AG09319 (cell line): Measurements from ENCODE around the gene KCTD21.

ENCODE experiments used
- DNase-seq: peaks from one replicate; pipeline ENCODE4 v3.0.0-alpha.2; 2010; ENCODE audit warnings: low read depth; ENCODE audit errors: extremely low read depth
- CTCF ChIP-seq: IDR thresholded peaks from 2 replicates; pipeline ENCODE4 v1.5.1; 2011; ENCODE audit warnings: low read depth, mild to moderate bottlenecking, inconsistent platforms, low read length, moderate library complexity

Gene KCTD21

GRCh38 chr11:78210000-78210608 lies 21.7 kb upstream of the KCTD21 start:
- DNase-seq, result no peak
- TF ChIP-seq CTCF, result no peak

DNA sequence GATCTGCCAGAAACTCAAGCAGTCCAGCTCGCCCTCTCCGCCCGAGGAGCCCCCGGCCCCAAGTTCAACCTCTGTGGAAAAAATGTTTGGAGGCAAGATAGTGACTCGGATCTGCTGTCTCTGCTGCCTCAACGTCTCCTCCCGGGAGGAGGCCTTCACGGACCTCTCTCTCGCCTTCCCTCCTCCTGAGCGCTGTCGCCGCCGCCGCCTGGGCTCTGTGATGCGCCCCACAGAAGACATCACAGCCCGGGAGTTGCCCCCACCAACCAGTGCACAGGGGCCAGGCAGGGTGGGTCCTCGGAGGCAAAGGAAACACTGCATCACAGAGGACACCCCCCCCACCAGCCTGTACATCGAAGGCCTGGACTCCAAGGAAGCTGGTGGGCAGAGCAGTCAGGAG lies 21.1 kb upstream of the KCTD21 start:
- DNase-seq, result no peak
- no peak for TF ChIP-seq CTCF

DNA sequence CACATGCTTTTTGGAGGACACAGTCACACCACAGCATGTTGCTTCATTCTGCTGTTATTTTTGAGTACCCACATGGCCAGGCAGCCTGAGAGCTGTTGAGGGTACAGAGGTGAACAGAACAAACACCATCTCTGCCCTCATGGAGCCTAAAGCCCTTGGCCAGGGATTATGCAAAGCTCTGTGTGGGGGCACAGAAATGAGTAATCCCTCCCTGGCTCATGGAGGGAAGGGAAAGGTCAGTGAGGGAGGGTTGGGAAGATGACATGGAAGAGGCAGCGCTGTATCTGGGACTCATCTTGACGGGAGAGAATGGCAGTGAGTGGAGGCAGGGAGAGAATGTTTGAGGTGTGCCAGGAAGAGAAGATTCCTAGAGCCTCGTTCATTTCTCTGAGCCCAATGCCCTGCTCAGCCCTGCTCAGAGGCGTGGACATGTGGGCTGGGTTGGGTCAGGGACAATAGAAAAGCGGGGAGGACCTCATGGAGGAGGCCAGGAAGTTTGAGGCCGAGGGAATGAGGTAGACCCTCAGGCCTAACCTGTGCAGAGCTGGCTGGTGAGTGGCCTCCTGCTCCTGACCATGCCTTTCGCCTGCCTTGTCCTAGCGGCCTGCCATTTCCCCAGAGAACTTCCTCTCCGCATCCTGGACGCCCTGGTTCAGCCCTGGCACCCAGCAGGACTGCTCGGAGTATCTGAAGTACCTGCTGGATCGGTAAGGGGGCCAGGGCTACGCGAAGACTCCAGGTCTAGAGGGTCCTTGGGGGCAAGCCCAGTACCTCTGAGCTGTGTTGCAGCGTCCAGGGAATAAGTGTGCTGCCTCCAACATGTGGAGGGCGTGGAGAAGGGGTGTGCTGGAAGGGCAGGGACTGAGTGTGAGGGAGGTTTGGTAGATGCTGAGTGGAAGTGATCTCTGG lies 20.1 kb upstream of the KCTD21 start:
- DNase-seq, result no peak
- TF ChIP-seq CTCF, result no peak

DNA sequence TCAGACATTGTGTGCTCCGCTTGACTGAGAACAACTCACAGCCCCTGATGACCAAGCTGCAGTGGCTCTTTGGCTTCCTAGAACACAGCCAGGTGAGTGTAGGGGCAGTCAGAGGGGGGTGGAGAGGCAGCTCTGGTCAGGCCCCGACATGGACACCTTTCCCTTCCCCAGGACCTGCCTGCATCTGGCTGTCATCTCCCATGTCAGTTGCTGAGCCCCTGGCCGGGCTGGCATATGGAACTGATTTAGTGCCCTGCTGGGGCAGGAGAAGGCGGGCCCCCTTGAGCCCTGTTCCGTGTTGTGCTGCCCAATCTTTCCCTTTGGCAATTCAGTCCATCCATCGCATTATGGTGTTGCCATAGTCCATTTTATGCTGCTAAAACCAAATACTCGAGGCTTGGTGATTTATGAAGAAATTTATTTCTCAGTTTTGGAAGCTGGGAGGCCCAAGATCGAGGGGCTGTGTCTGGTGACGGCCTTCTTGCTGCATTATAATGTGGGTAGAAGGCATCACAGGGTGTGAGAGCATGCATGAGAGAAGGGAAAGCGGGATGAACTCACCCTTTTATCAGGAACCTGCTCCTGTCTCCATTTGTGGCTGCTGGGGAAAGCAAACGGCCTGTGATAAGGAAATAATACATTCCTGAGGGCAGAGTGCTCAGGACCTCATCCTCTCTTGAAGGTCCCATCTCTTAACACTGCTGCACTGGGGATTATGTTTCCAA lies 19.3 kb upstream of the KCTD21 start:
- DNase-seq, result no peak
- no peak for TF ChIP-seq CTCF

GRCh38 chr11:78205691-78206090 lies 17.3 kb upstream of the KCTD21 start:
- no peak for DNase-seq
- TF ChIP-seq CTCF, result no peak

- TF ChIP-seq CTCF, result no peak
Measured at GRCh38 chr11:78205256-78205655, 16.8 kb upstream of the KCTD21 start.

DNA sequence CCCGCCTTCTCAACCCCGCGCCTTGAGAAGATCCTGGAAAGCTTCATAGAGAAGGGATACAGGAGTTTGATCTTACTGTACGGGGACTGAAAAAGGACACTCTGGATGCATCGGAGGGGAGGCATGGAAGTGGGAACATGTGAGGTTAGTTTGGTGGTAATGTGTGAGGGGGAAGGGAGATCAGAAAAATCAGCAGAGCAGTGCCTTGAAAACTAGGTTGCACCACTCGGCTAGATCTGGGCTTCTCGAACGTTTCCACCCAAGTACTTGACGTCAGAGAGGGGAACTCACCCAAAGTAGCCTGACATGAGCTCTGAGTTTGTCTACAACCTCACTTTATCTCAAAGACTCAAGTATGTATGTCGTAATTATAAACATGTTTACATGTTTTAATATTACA lies 14.8 kb upstream of the KCTD21 start:
- no peak for TF ChIP-seq CTCF
- DNase-seq, result no peak

More at GRCh38 chr11:78205256-78205655, 16.8 kb upstream of the KCTD21 start:
- DNase-seq, result no peak
